SK-N-SH (cell line): ENCODE data around the gene CABLES2. TPM values are rescaled to one million over a fixed set of nuclear protein-coding genes. Genes with fewer than 3 reads are reported as not detected.

ENCODE experiments used
- CTCF ChIA-PET: fragments of 300-600, 350-600 bp; formaldehyde crosslinking; extraction: SDS; loops from one replicate; lab custom pipeline; 2021; lab: Yijun Ruan, JAX
- POLR2A ChIA-PET: fragments of 350-600 bp; sonication (Branson Sonifier 250); formaldehyde crosslinking; extraction: SDS; loops from one replicate; lab custom pipeline; 2020; ENCODE audit warnings: antibody characterized with exemption, inconsistent platforms; lab: Yijun Ruan, JAX
- DNase-seq: peaks from one replicate; pipeline ENCODE4 v3.0.0; 2012
- H2AFZ ChIP-seq: fragments of 200-600 bp; sonication (generic); 2 replicates; pipeline ENCODE4 v1.8.1; 2016; ENCODE audit warnings: antibody characterized with exemption, mild to moderate bottlenecking, low read depth
- H3F3A ChIP-seq: fragments of 200-600 bp; sonication (generic); replicated peaks from 2 replicates; pipeline ENCODE3; 2016; ENCODE audit warnings: antibody characterized with exemption, mild to moderate bottlenecking; ENCODE audit not compliant: insufficient read depth
- H3K27ac ChIP-seq, 2 experiments: fragments of 200-500 bp in 1 of 2; fragments of 200-600 bp in 1 of 2; sonication (Bioruptor generic) in 1 of 2; sonication (generic), shearing (Covaris generic) in 1 of 2; 2 replicates each; pipeline versions ENCODE4 v1.5.1 to v1.6.1; 2014 to 2016; ENCODE audit warnings: low read depth in 2 of 2, inconsistent platforms in 1 of 2, low read length in 1 of 2, mild to moderate bottlenecking in 1 of 2, mixed read lengths in 1 of 2
- H3K27me3 ChIP-seq: fragments of 200-600 bp; sonication (generic), shearing (Covaris generic); 2 replicates; pipeline ENCODE4 v1.6.1; 2016; ENCODE audit warnings: mixed run types; ENCODE audit not compliant: insufficient read depth
- H3K36me3 ChIP-seq, 2 experiments: fragments of 200-500 bp in 1 of 2; fragments of 200-600 bp in 1 of 2; sonication (Bioruptor generic) in 1 of 2; sonication (generic) in 1 of 2; replicated peaks in 1 of 2; 2 replicates each; pipeline versions ENCODE3 to v1.5.1; 2014 to 2016; ENCODE audit warnings: low read length in 1 of 2, mild to moderate bottlenecking in 1 of 2; ENCODE audit not compliant: insufficient read depth in 2 of 2, control insufficient read depth in 1 of 2
- H3K4me1 ChIP-seq, 2 experiments: fragments of 200-500 bp in 1 of 2; fragments of 200-600 bp in 1 of 2; sonication (Bioruptor generic) in 1 of 2; sonication (generic), shearing (Covaris generic) in 1 of 2; 2 replicates each; pipeline versions ENCODE4 v1.5.1 to v1.6.1; 2014 to 2016; ENCODE audit warnings: low read depth in 1 of 2, low read length in 1 of 2, mixed run types in 1 of 2; ENCODE audit not compliant: insufficient read depth in 2 of 2, control insufficient read depth in 1 of 2
- H3K4me2 ChIP-seq: fragments of 200-600 bp; sonication (generic), shearing (Covaris generic); 2 replicates; pipeline ENCODE4 v1.6.1; 2017; ENCODE audit warnings: mixed run types
- H3K4me3 ChIP-seq, 2 experiments: fragments of 200-500 bp in 1 of 2; fragments of 200-600 bp in 1 of 2; sonication (Bioruptor generic) in 1 of 2; sonication (generic), shearing (Covaris generic) in 1 of 2; 2 replicates each; pipeline versions ENCODE4 v1.5.1 to v1.8.1; 2014 to 2016; ENCODE audit warnings: low read depth in 2 of 2, inconsistent platforms in 1 of 2, low read length in 1 of 2, mild to moderate bottlenecking in 1 of 2, mixed read lengths in 1 of 2, moderate library complexity in 1 of 2
- H3K79me2 ChIP-seq: fragments of 200-600 bp; sonication (generic); 2 replicates; pipeline ENCODE4 v1.8.1; 2017; ENCODE audit warnings: mild to moderate bottlenecking; ENCODE audit not compliant: insufficient read depth
- H3K9ac ChIP-seq: fragments of 200-600 bp; sonication (generic); 2 replicates; pipeline ENCODE4 v1.6.1; 2017; ENCODE audit warnings: mixed run types
- H3K9me2 ChIP-seq: fragments of 200-600 bp; sonication (generic); 2 replicates; pipeline ENCODE4 v1.6.1; 2017; ENCODE audit warnings: mixed run types
- H3K9me3 ChIP-seq: fragments of 200-600 bp; sonication (generic); 2 replicates; pipeline ENCODE4 v1.6.1; 2017; ENCODE audit warnings: mixed run types, mild to moderate bottlenecking, moderate library complexity
- H4K20me1 ChIP-seq: fragments of 200-600 bp; sonication (generic); 2 replicates; pipeline ENCODE4 v1.6.1; 2017; ENCODE audit warnings: mild to moderate bottlenecking, mixed run types; ENCODE audit not compliant: insufficient read depth
- CTCF ChIP-seq: fragments of 200-600 bp; sonication (generic); IDR thresholded peaks from 2 replicates; pipeline ENCODE4 v1.6.1; 2017; ENCODE audit warnings: antibody characterized with exemption, mild to moderate bottlenecking, moderate library complexity
- EZH2phosphoT487 ChIP-seq: fragments of 200-600 bp; sonication (generic); IDR thresholded peaks from 2 replicates; pipeline ENCODE4 v1.6.1; 2017; ENCODE audit warnings: low read depth, mixed run types, mild to moderate bottlenecking, antibody characterized with exemption, moderate library complexity, borderline replicate concordance
- FOSL2 ChIP-seq: IDR thresholded peaks from 2 replicates; pipeline ENCODE4 v1.4.0; 2012; ENCODE audit warnings: low read depth, mild to moderate bottlenecking, moderate library complexity, borderline replicate concordance
- FOXM1 ChIP-seq: IDR thresholded peaks from 2 replicates; pipeline ENCODE4 v1.4.0; 2012; ENCODE audit warnings: low read depth, mild to moderate bottlenecking
- GATA2 ChIP-seq: sonication (generic); formaldehyde crosslinking; IDR thresholded peaks from 2 replicates; pipeline ENCODE4 v1.5.0; 2020; ENCODE audit warnings: mild to moderate bottlenecking, missing genetic modification reagents
- IRF3 ChIP-seq: fragments of 150-350 bp; IDR thresholded peaks from 2 replicates; pipeline ENCODE4 v1.6.1; 2016; ENCODE audit warnings: mild to moderate bottlenecking, low read depth, low read length
- JUND ChIP-seq: IDR thresholded peaks from 2 replicates; pipeline ENCODE4 v1.4.0; 2012
- MXI1 ChIP-seq: IDR thresholded peaks from 2 replicates; pipeline ENCODE4 v1.6.1; 2012; ENCODE audit warnings: mild to moderate bottlenecking, low read depth, low read length, improper control_type of control experiment
- NFIC ChIP-seq: IDR thresholded peaks from 2 replicates; pipeline ENCODE4 v1.4.0; 2012; ENCODE audit warnings: borderline replicate concordance
- NRF1 ChIP-seq: IDR thresholded peaks from 2 replicates; pipeline ENCODE4 v1.6.1; 2012; ENCODE audit warnings: low read depth, mild to moderate bottlenecking, low read length
- RAD21 ChIP-seq: IDR thresholded peaks from 2 replicates; pipeline ENCODE4 v1.6.1; 2012; ENCODE audit warnings: mild to moderate bottlenecking, low read length
- RCOR1 ChIP-seq: fragments of 150-350 bp; IDR thresholded peaks from 2 replicates; pipeline ENCODE4 v1.6.1; 2017; ENCODE audit warnings: antibody characterized with exemption, low read length
- SMC3 ChIP-seq: IDR thresholded peaks from 2 replicates; pipeline ENCODE4 v1.6.1; 2012; ENCODE audit warnings: low read depth, low read length, improper control_type of control experiment
- TAF1 ChIP-seq: IDR thresholded peaks from 2 replicates; pipeline ENCODE4 v1.6.1; 2012; ENCODE audit warnings: low read depth, mild to moderate bottlenecking, low read length, moderate library complexity, borderline replicate concordance
- TCF12 ChIP-seq: IDR thresholded peaks from 2 replicates; pipeline ENCODE4 v1.4.0; 2012
- USF2 ChIP-seq: fragments of 150-350 bp; IDR thresholded peaks from 2 replicates; pipeline ENCODE4 v1.6.1; 2017; ENCODE audit warnings: antibody characterized with exemption, low read length, low read depth, borderline replicate concordance
- ZBTB33 ChIP-seq: IDR thresholded peaks from 2 replicates; pipeline ENCODE4 v1.4.0; 2012; ENCODE audit warnings: low read depth, borderline replicate concordance
- WGBS: methylation state at CpG from one replicate; pipeline ENCODE4 v1.1.6; 2017; ENCODE audit warnings: low lambda C conversion rate; 5-methylcytosine and 5-hydroxymethylcytosine counted together
- polyA plus RNA-seq, 3 experiments: library from polyadenylated mRNA; depleted of rRNA; stranded (reverse); fragments of >200 nt; gene quantifications; 2 replicates each; pipeline ENCODE4 v1.2.3, GENCODE V29; 2012

The CABLES2 gene
- polyA plus RNA-seq, 1 of the 3 experiments (the other 2 are of a cell fraction) = 4.8 TPM

GRCh38 chr20:62408640-62409039 lies 1.6 kb upstream of the CABLES2 start:
- Histone ChIP-seq H3K36me3 (no peaks in the 10 kb centered on the region), H2AFZ (no peak overlapping the region), H3K9me3 (no peaks in the 10 kb centered on the region), H4K20me1 (peaks cover 5% of the 10 kb centered on the region; the same call in 1 of the 2 replicates), H3F3A (no peaks in the 10 kb centered on the region), H3K4me2 (no peak overlapping the region), H3K9me2 (no peaks in the 10 kb centered on the region), H3K9ac (no peak overlapping the region), H3K4me1 (peaks cover 0 to 52% of the 10 kb centered on the region in 2 experiments; a peak in 1 of 4 replicates), H3K4me3 (no peak overlapping the region), H3K27ac (no peak overlapping the region), H3K79me2 (peaks cover 10% of the 10 kb centered on the region; the same call in 1 of the 2 replicates), H3K27me3 (no peaks in the 10 kb centered on the region)
- TF ChIP-seq FOSL2 = no peak
- TF ChIP-seq IRF3 = no peak
- TF ChIP-seq USF2 = no peak
- TF ChIP-seq ZBTB33 = no peak
- no peak for TF ChIP-seq CTCF
- no peak for TF ChIP-seq JUND
- no peak for TF ChIP-seq NRF1
- no peak for TF ChIP-seq SMC3
- no peak for TF ChIP-seq TCF12
- TF ChIP-seq FOXM1 = no peak
- TF ChIP-seq NFIC = no peak
- no peak for DNase-seq
- CTCF ChIA-PET = interaction anchor here (0.6 to 4.2 kb wide), 7 partner anchors 26 to 383 kb away, joined by 3 to 65 read pairs (median 19); partner anchors contain the start of gene ADRM1
- POLR2A ChIA-PET = no interaction called here
- 91% methylated on average over 11 of the region's 12 CpGs for WGBS

GRCh38 chr20:62408055-62408454 lies 970 bp upstream of the CABLES2 start:
- no peak overlapping the region for H3K9ac ChIP-seq
- peaks cover 0 to 57% of the 10 kb centered on the region in 2 experiments; a peak in 1 of 4 replicates for H3K4me1 ChIP-seq
- no peak overlapping the region for H3K27ac ChIP-seq
- DNase-seq = no peak
- POLR2A ChIA-PET = no interaction called here
- no peak overlapping the region for H2AFZ ChIP-seq
- no peaks in the 10 kb centered on the region for H3K36me3 ChIP-seq
- peaks cover 5% of the 10 kb centered on the region; the same call in 1 of the 2 replicates for H4K20me1 ChIP-seq
- no peaks in the 10 kb centered on the region for H3F3A ChIP-seq
- H3K9me2 ChIP-seq = no peaks in the 10 kb centered on the region
- peaks cover 10% of the 10 kb centered on the region; the same call in 1 of the 2 replicates for H3K79me2 ChIP-seq
- WGBS = 92% methylated on average over 2 of the region's 15 CpGs
- CTCF ChIA-PET = interaction anchor here (0.6 to 4.2 kb wide), 5 partner anchors 87 to 384 kb away, joined by 3 to 65 read pairs (median 22); no protein-coding TSS in a partner anchor
- H3K9me3 ChIP-seq = no peaks in the 10 kb centered on the region
- no peak overlapping the region for H3K4me3 ChIP-seq
- H3K4me2 ChIP-seq = no peak overlapping the region
- no peaks in the 10 kb centered on the region for H3K27me3 ChIP-seq
- no peak for TF ChIP-seq MXI1
- no peak for TF ChIP-seq RCOR1
- no peak for TF ChIP-seq TAF1
- TF ChIP-seq CTCF = no peak
- TF ChIP-seq RAD21 = no peak
- TF ChIP-seq ZBTB33 = no peak
- TF ChIP-seq EZH2phosphoT487 = no peak
- TF ChIP-seq TCF12 = no peak
- TF ChIP-seq GATA2 (CRISPR knock-in tag) = no peak
